Glomerular endothelial cell (primary cell): ENCODE measurements around the gene CSNK2A2. TPM values are rescaled to one million over a fixed set of nuclear protein-coding genes. Genes with fewer than 3 reads are reported as not detected.
A peak's percentile ranks its signal among the peaks of the same experiment; 100 is the strongest.

Experiments used
- DNase-seq: peaks from one replicate; pipeline ENCODE4 v3.0.0-alpha.2; 2011; ENCODE audit warnings: low read depth, low spot score; ENCODE audit errors: extremely low read depth
- total RNA-seq: library from RNA; depleted of rRNA; stranded (reverse); fragments of >200 nt; gene quantifications from 2 replicates; pipeline ENCODE4 v1.2.3, GENCODE V29; 2015

CSNK2A2 gene
- total RNA-seq, 1 donor from 2014 or later = 68.8 TPM

DNA sequence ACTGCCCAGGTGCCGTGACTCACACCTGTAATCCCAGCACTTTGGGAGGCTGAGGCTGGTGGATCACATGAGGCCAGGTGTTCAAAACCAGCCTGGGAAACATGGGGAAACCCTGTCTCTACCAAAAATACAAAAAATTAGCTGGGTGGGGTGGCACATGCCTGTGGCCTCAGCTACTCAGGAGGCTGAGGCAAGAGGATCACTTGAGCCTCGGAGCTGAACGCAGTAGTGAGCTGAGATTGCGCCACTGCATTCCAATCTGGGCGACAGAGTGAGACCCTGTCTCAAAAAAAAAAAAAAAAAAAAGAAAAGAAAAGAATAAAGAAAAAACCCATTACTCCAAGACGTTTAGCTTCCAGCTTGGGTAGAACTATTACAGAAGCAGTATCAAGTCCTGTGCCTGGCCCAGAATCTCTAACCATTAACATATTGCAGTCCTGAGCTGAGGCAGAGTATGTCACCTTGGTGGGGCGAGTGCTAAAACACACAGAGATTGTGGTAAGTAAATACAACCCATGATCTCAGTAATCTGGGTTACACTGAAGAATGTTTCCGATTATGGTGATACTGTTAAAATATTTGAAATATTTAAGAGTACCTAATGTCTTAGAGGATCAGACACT is 45.5 kb downstream of the CSNK2A2 start:
- no peak for DNase-seq

DNA sequence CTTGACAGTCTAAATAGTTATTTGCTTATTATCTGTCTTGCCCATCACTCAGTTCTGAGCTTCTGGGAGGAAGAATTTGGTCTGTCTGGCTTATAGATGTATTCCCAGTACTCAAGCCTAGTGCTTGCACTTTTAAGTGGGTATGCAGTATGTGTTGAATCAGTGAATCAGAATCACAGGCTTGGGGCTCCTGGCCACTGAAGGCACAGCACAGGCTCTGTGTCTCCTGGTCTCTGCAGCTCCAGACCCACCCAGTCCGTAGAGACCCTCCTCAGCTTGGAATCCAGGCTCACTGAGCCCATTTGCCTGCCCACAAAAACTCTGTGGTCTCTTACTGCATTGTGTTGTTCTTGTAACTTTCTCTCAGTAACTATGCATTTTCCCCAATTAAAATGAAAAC is 49.4 kb downstream of the CSNK2A2 start:
- DNase-seq = no peak

DNA sequence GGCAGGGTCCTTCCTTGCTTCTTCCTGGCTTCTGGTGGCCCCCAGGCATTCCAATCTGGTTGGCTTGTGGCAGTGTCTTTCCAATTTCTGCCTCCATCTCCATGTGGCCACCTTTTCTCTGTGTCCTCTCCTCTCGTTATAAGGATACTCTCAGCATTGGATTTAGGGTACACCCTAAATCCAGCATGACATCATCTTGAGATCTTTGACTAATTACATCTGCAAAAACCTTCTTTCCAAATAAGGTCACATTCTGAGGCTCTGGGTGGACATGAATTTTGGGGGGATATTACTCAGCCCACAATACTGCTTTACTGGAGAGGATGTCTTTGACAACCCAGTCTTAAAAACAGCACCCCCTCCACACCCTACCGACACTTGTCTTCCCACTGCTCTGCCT is 49.8 kb downstream of the CSNK2A2 start:
- no peak for DNase-seq

DNA sequence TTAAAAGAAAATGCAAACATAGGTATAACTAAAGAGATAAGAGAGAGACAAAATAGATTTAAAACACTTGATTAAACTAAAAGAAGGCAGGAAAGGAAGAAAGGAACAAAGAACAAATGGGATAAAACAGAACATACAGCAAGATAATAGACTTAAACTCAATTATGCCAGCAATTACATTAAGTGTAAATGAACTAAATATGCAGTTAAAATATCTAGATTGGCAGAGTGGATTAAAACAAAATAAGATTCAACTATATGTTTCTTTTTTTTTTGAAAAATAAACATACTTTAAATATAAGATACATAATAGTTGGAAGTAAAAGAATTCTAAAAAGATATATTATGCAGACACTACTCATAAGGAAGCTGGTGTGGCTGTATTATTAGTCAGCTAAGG is 59.1 kb downstream of the CSNK2A2 start:
- DNase-seq = no peak

DNA sequence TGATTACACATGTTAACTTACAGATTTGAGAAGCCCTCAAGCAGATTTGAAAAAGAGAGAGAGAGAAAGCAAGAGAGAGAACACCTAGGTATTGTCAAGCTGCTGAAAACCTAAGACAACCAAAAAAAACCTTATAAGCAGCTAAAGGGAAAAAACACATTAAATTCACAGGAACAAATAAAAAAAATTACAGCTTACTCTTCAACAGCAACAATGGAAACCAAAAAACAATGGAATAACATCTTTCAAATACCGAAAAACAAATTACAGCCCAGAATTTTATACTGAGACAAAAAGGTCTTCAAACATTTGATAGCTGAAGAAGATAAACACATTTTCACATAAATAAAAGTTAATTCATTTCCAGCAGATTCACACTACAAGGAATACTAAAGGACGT is 60.3 kb downstream of the CSNK2A2 start:
- no peak for DNase-seq

DNA sequence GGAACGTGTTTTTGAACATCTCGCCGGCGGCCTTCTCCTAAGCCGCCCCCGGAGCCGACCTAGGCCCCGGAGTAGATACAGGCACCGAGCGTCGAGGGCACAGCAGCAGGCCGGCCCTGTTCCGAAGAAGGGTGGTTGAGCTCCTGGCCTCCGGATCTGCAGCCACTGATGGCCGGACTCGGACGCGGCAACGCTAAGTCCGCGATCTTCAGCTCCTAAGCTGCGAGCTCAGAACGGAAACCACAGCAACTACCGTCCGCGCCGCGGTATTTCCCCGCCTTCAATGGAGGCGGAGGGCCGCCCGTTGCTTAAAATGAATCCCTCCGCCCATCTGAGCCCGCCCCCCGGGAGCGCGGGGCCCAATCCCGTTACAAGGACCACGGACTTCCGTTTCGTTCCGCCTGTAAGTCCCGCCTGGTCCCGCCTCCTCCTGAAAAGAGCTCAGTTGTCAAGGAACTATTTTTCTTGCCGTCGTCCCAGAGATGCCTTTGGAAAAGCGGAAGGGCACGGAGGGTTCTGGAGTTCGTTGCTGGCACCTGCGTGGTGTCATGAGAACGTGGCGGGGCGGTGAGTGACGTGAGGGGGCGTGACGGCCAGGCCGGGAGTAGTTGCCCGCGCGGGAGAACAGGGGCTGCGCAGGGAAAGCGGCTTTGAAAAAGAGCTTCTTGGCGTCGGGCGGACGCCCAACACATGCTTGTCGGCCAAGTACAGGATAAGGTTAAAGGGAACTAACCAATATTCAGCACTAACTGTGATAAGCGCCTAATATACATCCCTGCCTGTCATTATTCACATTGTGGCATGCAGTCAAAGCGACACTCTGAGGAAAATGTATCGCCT is 68.6 kb downstream of the CSNK2A2 start, which contains the start of gene CFAP20:
Gene CFAP20 (minus strand): TSS at position 285 of the 840 bp plus-strand sequence. CDS start 266 bp downstream, at position 19.
- DNase-seq = peak; percentile 99

DNA sequence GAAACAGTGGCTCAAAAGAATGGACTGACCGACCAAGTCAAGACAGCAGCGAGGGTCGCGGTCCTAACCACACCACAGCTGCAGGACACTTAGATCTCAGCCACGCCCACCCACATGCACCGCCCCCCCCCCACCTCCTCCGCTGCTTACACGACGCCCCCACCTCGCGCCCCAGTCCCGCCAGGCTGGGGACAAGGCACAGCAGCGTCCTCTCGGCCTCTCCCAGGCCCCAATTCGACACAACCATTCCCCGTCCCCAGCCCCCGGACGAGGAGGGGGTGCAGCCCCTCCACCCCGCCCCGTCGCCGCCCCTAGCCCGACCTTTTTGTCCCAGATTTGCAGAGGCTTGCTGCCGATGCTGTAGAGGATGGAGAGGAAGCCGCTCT is 69.2 kb downstream of the CSNK2A2 start:
- DNase-seq = no peak

DNA sequence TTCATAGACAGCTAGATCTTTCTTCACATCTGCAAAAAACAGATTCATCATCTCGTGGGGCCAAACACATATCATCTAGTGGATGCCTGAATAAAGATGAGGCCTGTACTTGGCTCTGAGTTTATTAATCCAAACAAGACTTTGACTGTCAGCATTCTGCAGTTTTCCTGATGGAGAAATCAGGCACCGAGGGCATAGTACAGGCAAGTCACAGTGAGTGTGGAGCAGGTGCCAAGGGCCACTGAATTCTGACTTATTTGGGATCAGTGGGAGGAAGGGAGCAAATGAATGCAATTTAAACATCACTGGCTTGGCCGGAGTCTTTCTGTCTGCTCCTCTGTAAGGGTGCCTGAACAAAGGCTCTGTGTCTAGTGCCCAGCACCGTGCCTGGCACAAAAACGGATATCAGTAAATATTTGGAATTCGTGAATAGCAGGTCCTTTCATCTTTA is 69.7 kb downstream of the CSNK2A2 start:
- no peak for DNase-seq

DNA sequence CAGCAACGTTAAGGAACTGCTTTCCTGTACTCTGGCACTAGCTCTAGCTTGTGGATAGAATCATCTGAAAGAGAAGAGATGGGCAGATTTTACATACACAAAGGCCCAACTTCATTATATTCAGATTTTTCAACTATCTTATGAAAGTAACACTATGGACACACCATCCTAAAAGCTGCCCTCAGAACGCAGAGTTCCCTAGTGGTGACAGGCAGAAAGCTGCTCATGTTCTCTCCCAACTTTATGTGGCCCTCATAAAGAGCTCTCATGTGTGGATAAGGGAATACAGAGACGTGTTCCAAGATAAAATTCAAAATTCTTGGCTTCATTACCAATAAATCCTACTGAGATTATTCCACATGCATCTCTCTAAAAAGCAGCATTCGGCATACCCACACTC is 70.3 kb downstream of the CSNK2A2 start:
- no peak for DNase-seq

DNA sequence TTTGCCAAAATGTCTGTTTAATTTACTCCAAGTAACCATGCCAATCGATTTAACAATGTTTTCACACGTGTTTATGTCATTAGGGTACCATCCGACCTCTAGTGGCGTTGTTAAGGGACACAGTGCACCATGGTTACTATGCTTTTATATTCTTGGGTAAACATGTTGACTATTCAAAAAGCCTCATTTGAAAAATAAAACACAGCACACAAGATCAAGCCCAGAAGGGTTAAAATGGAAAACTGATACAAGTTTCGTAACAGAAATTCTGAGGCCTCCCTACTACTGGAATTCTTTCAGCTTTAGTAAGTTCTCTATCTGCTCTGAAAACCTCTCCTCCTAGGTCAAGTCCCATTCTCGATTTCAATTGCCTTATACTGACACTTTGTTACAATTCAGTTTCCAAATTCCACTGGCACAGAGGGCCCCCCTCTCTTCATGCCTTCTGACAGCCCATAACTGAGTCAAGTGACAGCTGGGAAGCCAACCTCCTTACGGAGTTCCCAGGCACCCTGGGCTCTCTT is 70.8 kb downstream of the CSNK2A2 start:
- DNase-seq = no peak

DNA sequence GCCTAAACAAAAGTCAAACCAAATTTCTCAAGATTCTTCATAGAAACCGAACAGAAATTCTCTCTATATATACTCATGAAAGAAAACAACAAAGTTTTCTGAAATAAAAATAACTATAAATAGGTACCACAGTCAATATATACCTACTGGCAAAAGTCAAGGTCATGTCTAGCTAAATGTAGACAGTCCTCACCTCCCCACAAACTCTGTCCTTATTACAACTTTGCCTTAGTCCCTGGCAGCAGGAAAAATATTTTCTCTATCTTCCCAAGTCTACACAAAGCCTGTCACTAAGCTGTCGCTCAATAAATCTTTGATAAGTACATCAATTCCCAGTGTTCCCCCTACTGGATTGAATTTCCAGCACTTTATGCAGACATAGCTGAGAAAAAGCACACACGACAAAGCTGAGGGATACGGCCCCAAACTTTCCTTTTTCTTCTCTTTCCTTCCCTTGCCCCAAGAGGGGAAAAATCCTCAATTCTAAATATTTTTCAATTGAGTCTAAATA is 71.4 kb downstream of the CSNK2A2 start:
- DNase-seq = no peak

DNA sequence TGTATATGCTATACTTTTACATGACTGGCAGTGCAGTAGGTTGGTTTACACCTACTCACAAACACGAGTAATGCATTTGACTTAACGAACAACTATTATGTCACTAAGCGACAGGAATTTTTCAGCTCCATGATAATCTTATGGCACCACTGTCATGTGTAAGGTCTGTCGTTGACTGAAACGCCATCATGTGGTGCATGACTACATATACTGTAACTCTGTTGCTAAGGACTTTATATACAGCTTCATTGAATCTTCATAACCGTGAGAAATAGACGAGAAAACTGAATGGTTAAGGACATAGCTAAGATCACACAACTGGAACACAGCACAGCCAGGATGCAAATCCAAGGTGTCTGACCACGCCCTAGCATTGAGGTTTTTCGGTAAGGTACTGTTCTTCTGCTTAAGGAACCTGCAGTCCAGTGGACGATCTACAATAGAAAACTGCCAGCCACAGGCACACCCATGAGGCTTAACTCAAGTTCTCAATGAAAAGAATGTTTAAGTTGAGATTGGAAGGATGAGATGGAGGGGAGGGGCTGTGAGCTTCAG is 72.0 kb downstream of the CSNK2A2 start:
- no peak for DNase-seq

DNA sequence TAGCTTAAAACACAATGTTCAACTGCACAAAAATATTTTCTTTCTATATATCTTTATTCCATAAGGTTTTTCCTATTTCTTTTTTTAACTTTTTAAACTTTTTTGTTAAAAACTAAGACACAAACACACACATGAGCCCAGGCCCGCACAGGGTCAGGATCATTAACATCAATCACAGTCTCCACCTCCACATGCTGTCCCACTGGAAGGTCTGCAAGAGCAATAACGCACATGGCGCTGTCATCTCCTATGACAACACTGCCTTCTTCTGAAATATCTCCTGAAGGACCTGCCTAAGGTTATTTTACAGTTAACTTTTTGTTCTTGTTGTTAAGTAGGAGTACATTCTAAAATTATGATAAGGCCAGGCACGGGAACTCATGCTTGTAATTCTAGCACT is 72.9 kb downstream of the CSNK2A2 start:
- no peak for DNase-seq

DNA sequence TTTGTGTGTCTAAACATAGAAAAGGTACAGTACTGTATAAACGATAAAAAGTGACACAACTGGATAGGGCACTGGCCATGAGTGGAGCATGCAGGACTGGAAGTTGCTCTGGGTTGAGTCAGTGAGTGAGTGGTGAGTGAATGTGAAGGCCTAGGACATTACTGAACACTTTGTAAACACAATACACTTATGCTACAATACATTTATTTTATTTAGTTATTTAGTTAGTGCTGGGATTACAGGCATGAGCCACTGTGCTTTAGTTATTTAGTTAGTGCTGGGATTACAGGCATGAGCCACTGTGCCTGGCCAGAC is 73.3 kb downstream of the CSNK2A2 start:
- DNase-seq = no peak

DNA sequence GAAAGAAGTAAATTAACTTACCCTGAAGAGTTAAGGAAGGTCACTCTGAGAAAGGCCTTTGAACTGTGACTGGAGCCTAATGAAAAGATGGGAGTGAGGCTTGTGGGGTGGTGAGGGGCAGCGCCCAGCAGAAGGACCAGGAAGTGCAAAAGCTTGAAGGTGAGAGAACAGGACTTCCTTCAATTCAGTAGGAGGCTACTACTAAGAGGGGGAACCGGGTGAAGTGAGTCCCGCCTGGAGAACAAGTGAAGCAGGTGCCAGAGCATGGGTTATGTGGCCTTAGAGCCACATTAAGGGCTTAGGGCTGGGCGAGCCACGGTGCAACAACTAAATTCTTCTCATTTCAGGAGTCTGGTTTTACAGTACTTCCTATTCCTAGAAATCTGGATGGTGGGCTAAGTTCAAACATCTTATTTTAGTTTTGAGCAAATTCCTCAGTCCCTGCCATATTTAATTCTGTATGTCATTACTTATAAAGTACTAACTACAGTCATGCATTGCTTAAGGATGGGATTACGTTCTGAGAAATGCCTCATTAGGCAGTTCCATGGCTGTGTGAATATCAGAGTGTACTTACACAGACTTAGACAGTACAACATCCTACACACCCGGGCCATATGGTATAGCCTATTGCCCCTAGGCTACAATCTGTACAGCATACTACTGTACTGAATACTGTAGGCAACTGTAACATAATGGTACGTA is 73.9 kb downstream of the CSNK2A2 start:
- DNase-seq = no peak

DNA sequence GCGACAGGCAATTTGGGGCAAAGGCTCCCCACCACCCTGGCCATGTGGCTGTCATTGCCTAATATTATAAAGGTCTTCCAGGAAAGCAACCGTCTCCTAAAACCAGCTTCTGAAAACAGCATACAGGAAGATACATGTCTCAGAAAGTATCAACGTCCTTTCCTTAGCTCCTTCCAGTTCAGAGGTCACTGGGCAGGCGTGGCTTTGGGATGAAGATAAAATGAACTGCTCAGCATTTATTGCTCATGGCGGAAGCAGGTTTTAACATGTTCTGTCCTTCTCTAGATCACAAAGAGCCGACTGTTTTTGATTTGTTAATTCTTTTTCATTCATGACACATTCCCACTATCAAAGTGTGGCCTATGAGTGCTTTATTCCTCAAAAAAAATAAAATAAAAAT is 76.8 kb downstream of the CSNK2A2 start:
- no peak for DNase-seq

DNA sequence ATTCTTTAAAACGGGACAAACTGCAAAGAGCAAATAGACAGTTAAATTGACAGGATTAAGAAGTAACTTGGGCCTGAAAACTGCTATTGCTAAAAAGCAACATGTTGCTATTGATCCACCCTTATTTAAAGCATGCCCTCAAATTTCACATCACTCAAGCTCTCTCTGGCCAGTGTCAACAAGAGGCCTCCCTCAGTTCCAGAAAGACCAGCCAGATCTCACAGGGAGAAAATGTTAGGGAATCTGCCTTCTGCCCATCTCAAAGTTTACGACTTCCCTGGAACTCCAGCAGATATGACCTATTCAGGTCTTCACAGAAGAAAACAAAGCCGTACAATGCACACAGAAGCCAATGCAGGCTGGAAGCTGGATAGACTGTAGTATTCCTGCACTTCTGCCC is 77.7 kb downstream of the CSNK2A2 start:
- no peak for DNase-seq

DNA sequence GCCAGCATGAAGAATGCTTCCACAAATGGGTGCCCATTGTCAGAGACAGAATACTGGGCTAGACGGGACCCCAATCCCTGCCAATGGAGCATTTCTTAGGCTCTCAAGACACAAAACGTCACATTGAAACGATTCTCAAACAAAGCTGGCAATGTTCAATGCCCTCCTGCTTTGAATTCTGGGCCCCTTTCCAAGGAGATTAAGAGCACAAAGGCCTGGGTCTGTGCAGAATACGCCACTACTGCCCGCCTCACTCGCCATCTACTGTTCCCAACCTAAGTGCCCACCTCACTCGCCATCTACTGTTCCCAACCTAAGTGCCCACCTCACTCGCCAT is 78.4 kb downstream of the CSNK2A2 start:
- no peak for DNase-seq

DNA sequence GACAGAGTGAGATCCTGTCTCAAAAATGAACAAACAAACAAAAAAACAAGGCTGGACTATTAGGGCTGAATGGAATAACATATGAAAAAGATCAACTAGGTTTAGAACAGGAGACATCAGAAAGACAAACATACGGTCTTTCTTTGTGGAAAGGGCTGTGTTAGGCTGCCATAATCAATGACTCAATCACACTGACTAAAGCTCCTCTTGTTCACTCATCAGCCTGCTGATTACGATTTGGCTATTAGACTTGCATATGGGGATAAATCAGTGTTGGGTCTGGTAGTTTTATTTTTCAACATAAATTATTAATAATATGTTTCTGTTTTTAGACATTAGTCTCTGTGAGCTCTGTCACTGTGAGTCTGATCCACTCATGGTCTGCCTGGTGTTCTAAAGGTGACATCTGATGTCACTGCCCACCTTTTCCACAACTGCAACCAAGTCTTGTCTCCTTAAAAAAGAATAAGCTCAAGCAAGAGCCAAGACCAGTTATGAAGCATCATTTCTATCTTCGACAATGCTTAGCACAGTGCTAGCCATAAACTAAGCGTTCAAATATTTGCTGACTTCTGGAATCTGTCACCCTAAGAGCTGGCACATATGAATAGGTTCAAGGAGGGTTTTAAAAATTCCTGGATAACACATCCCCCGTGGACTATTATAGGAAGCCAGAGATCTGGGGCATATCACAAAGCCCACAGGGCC is 79.0 kb downstream of the CSNK2A2 start:
- no peak for DNase-seq

DNA sequence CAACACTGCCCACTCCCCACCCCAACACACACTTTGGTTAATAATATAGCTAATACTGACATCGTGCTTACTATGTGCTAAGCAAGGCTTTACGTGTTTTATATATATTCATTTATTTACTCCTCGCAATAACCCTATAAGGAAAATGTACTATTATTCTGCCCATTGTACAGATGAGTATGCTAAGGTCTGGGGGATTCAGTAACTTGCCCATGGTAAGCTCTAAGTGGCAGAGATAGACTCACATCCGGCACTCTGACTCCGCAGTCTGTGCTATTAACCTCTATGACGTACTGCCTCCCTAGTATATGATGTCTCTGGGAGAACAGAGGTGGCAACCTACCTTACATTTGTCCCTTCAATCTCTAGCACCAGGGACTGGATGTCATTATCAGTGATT is 81.4 kb downstream of the CSNK2A2 start:
- no peak for DNase-seq

DNA sequence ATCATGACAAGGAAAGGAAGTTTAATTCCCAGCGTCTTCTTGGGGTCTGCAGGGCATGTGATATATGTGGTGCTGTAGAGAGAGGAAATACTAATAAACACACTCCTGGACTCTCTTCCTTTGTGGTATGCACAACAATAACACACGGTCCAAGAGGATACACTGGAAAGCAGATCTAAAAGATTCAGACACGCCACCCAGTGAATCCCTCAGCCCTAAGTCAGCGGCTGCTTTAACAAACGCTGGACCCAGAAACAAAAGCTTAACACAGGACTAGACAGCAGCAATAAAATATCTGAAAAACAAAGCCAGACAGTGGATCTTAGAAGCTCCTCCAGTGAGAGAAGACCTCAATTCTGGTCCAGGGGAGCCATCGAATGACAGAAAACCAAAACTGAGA is 81.8 kb downstream of the CSNK2A2 start:
- DNase-seq = no peak
